GM12891 (cell line): Measurements from ENCODE around the gene KICS2.

Experiments used
- DNase-seq: peaks from one replicate; pipeline ENCODE4 v3.0.0; 2011; ENCODE audit warnings: low spot score; ENCODE audit not compliant: insufficient read length
- FAIRE-seq: peaks from 2 replicates; lab custom pipeline; 2011; peaks lifted over from hg19 to GRCh38; lab: Jason Lieb, UNC
- PAX5 ChIP-seq: IDR thresholded peaks from 2 replicates; pipeline ENCODE4 v1.6.1; 2011; ENCODE audit warnings: low read length, moderate library complexity, mild to moderate bottlenecking; ENCODE audit not compliant: insufficient read depth, severe bottlenecking
- POLR2A ChIP-seq: IDR thresholded peaks from 2 replicates; pipeline ENCODE4 v1.6.1; 2011; ENCODE audit warnings: low read depth, low read length, control low read depth
- POLR2AphosphoS5 ChIP-seq: IDR thresholded peaks from 2 replicates; pipeline ENCODE4 v1.6.1; 2011; ENCODE audit warnings: low read depth, low read length, control low read depth
- POU2F2 ChIP-seq: IDR thresholded peaks from 2 replicates; pipeline ENCODE4 v1.6.1; 2011; ENCODE audit warnings: low read depth, mild to moderate bottlenecking, control low read depth, low read length, moderate library complexity
- SPI1 ChIP-seq: IDR thresholded peaks from 2 replicates; pipeline ENCODE4 v1.6.1; 2011; ENCODE audit warnings: low read depth, low read length, control low read depth
- TAF1 ChIP-seq: IDR thresholded peaks from 2 replicates; pipeline ENCODE4 v1.6.1; 2011; ENCODE audit warnings: low read depth, low read length, control low read depth

Gene KICS2

DNA sequence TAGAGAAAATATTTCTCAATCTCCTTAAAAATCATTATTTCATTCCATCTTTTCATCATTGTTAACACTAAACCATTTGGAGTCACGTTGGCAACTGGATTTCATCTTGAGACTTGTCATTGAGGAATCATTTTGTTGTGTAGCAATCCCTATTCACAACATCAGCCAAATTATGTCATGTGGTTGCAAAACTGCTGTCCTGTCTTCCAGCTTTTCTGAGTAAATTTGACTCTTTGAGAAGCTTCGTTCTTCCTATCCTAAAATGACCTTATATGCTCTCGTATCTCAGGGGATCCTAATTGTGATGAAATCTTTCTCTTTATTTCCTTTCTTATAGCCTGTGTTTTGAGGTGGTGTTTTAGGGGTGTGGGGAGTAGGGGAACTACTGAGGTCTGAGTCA is 30.6 kb upstream of the KICS2 start:
- FAIRE-seq = no peak
- no peak for DNase-seq
- TF ChIP-seq TAF1 (no peak), POU2F2 (no peak), POLR2A (no peak), PAX5 (no peak), POLR2AphosphoS5 (no peak), SPI1 (no peak)

DNA sequence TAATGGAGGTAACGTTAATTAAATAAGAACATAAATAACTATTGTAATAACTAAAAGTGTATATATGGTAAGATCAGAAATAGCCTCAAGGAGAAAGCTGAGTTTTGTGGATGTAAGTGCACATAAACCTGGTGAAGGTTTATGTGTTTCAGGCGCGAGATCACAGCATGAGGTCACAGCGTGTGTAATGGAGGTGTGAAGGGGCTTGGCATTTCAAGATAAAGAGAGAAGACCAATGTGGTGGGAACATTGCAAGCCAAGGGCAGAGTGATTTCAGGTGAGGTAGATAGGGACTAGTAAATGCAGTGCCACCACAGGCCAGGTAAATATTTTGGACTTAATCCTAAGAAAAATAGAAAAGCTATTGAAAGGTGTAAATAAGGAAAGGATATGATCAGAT is 21.7 kb upstream of the KICS2 start:
- no peak for TF ChIP-seq SPI1
- no peak for TF ChIP-seq POLR2AphosphoS5
- no peak for TF ChIP-seq POU2F2
- FAIRE-seq (no peak), DNase-seq (no peak)

DNA sequence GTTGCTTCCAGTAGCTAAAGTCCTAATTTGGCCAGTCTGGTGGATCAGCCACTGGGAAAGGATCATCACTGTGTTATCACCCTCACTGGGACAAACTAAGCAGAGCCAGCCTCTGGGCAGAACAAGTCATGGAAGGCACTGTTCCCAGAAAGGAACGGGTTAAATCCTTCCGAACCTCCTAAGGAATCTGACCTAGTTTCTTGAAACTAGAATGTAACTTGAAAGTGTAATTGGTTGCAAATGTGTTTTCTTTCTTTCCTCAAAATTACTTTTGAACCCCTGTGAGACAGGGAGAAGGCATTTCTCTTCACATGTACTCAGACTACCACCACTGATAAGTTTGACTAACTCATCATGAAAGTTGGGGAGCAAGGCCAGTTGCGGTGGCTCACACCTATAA is 18.7 kb upstream of the KICS2 start:
- no peak for DNase-seq
- TF ChIP-seq POLR2AphosphoS5 = no peak
- no peak for TF ChIP-seq SPI1
- TF ChIP-seq POLR2A = no peak
- no peak for TF ChIP-seq TAF1
- TF ChIP-seq POU2F2 = no peak
- TF ChIP-seq PAX5 = no peak
- no peak for FAIRE-seq

DNA sequence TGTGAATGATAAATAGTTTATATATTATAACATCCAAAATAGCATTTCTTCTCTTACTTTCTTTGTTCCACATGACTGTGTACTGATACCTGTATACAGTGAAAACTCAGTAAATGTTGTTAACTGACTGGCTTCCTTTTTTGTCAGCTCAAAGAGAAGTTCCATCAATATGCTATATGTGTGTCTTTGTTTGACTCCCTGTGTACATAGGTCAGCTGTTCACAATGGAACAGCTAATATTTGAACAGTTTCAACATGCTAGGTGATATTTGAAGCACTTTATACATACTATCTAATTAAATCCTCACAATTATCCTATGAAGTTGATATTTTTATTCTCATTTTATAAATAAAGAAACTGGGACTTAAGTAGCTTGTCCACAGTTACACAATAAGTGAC is 15.3 kb upstream of the KICS2 start:
- TF ChIP-seq SPI1 (no peak), POLR2A (no peak), POU2F2 (no peak), TAF1 (no peak), PAX5 (no peak), POLR2AphosphoS5 (no peak)
- no peak for DNase-seq
- FAIRE-seq = no peak

DNA sequence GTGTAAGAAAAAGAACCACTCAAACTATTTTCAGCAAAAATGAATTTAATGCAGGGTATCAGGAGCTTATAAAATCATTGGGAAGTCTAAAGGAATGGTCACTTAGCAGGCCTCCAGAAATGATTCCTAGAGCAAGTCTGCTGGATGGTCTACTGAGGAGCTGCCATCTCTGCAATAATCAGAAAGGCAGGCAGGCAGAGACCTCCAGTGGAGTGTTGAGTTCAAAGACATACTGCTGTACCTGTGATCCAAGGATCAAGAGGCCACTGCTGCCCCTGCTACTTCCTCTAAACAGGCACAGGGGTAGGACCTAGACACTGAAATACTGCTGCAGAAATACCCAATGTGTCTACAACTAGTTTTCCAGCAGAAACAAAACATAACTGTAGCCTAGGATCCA is 14.5 kb upstream of the KICS2 start:
- TF ChIP-seq SPI1 = no peak
- no peak for TF ChIP-seq POLR2A
- TF ChIP-seq POLR2AphosphoS5 = no peak
- TF ChIP-seq TAF1 = no peak
- FAIRE-seq = no peak
- DNase-seq = no peak

DNA sequence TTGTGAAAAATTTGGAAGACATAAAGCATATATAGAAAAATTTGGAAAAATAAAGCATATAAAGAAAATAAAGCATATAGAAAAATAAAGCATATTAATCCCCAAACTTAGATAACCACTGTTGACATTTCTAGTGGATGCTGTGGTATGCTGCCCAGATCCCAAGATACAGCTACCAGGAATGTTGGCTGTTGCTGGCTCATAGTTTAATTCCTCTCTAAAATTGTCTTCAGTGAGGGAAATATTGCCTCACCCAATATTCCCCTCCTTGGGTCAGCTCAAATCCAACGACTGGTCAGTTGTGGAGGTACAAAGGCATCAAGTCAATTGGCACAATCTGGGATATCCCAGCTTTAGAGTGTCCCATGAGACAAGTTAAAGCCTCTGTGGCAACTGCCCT is 10.1 kb upstream of the KICS2 start:
- DNase-seq (no peak), FAIRE-seq (no peak)
- no peak for TF ChIP-seq POLR2A
- no peak for TF ChIP-seq PAX5
- no peak for TF ChIP-seq POLR2AphosphoS5
- no peak for TF ChIP-seq POU2F2
- TF ChIP-seq TAF1 = no peak
- no peak for TF ChIP-seq SPI1

DNA sequence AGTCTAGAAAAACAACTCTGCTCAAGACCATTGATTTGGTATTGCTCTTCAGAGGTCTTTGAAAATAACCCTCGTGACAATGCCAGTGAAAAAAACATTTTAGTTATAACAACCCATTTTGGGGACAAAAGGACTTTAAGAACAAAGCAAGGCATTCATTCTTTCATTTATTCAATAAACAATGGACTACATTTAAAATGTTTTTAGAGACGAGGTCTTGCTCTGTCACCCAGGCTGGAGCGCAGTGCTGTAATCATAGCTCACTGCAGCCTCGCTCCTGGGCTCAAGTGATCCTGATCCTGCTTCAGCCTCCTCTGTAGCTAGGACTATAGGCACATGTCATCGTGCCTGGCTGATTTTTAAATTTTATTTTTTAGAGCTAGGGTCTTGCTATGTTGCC is 7.7 kb upstream of the KICS2 start:
- FAIRE-seq = no peak
- DNase-seq = no peak
- TF ChIP-seq POLR2AphosphoS5 = no peak
- no peak for TF ChIP-seq SPI1
- no peak for TF ChIP-seq TAF1
- TF ChIP-seq PAX5 = no peak
- TF ChIP-seq POU2F2 = no peak
- TF ChIP-seq POLR2A = no peak

DNA sequence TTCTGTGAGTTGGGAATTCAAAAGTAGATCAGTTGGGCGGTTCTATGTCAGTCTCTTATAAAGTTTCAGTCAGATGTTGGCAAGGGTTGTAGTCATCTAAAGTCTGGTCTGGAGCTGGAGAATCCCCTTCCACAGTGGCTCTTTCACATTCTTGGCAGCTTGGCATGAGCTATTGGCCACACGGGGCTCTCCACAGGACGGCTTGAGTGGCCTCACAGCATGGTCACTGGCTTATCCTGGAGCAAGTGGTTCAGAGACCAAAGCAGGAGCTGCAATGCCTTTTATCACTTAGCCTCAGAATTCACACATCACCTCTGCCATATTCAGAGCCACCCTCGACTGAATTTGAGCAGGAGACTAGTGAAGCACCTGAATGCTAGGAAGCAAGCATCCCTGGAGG is 7.1 kb upstream of the KICS2 start:
- FAIRE-seq (no peak), DNase-seq (no peak)
- TF ChIP-seq POLR2AphosphoS5 (no peak), SPI1 (no peak), POU2F2 (no peak), TAF1 (no peak), POLR2A (no peak), PAX5 (no peak)

DNA sequence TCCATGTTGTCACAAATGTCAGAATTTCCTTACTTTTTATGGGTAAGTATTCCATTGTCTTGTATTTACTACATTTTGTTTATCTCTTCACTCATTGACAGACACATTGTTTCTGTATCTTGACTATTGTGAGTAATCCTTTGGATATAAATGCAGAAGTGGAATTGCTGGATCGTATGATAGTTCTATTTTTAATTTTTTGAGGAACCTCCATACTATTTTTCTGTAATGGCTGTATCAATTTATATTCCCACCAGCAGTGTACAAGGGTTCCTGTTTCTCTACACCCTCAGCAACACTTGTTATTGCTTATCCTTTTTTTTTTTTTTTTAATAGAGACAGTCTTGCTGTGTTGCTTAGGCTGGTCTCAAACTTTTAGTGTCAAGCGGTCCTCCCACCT is 3.5 kb upstream of the KICS2 start:
- no peak for DNase-seq
- FAIRE-seq = no peak
- TF ChIP-seq TAF1 = no peak
- no peak for TF ChIP-seq PAX5
- no peak for TF ChIP-seq POLR2A
- no peak for TF ChIP-seq SPI1
- no peak for TF ChIP-seq POU2F2
- TF ChIP-seq POLR2AphosphoS5 = no peak

DNA sequence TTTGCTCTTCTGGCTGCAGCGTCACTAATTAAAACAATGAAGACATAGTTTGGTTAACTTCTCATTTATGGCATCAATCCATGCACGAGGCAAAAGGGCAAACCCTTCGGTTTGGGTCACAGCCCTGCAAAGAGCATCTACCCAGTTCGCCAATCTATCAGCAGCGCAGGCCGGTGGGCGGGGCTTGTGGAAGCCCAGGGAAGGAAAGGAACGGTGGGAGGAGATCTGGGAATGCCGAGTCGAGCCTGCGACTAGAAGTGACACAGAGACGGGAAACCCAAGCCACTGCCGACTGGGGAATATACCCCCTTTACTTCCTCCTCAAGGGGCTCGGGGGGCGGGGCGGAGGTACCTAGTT is 466 bp downstream of the KICS2 start:
- DNase-seq (no peak), FAIRE-seq (peak; percentile 69)
- TF ChIP-seq POLR2AphosphoS5 (no peak), POU2F2 (no peak), PAX5 (no peak), SPI1 (no peak), POLR2A (no peak), TAF1 (no peak)

DNA sequence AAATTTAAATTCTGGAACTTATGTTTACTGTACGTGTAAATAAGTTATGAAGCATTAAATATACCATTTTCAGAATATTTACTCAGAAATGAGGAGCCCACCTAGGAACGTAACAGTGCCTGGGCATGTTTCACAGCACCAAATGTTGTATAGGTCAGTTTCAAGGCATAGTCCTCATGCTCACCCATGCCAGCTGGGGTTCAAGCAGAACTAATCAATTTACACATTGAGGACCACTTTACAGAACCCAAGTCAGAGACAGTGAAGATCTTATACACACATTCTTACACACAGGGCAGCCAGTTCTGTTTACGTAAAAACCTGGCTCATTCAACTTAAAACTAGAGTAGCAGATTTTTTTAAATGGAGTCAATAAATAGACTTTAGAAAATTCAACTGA is 2.0 kb downstream of the KICS2 start:
- TF ChIP-seq SPI1 (no peak), POLR2A (no peak), PAX5 (no peak), POU2F2 (no peak), TAF1 (no peak), POLR2AphosphoS5 (no peak)
- DNase-seq = no peak
- FAIRE-seq = no peak
